A673 (cell line): Measurements from ENCODE around the gene SCYGR4. TPM values are rescaled to one million over a fixed set of nuclear protein-coding genes. Genes with fewer than 3 reads are reported as not detected.

Experiments used
- BruUV-seq: library from RNA; stranded (reverse); fragments of 400-500 nt; replicated peaks from 2 replicates; lab custom pipeline; 2021; lab: Mats Ljungman, UMichigan
- CTCF ChIA-PET: fragments of 300-600 bp; sonication (Branson Sonifier 250); formaldehyde crosslinking; loops from one replicate; lab custom pipeline; 2022; ENCODE audit warnings: antibody characterized with exemption; lab: Charles Lee
- POLR2A ChIA-PET: fragments of 300-600 bp; sonication (Branson Sonifier 250); formaldehyde crosslinking; loops from one replicate; lab custom pipeline; 2022; ENCODE audit warnings: antibody characterized with exemption; ENCODE audit not compliant: low non-redundant PET; lab: Charles Lee
- DNase-seq: peaks from one replicate; pipeline ENCODE4 v3.0.0-alpha.2; 2015; ENCODE audit warnings: low spot score
- H3K27ac ChIP-seq: fragments of 200-600 bp; sonication (generic); 2 replicates; pipeline ENCODE4 v1.5.1; 2016; ENCODE audit warnings: mixed run types, low read depth, mild to moderate bottlenecking, mixed read lengths, antibody characterized with exemption, low read length; ENCODE audit not compliant: poor library complexity, severe bottlenecking
- H3K27me3 ChIP-seq: fragments of 200-600 bp; sonication (generic); replicated peaks from 2 replicates; pipeline ENCODE4 v1.6.1; 2017; ENCODE audit warnings: mixed run types, low read depth, mild to moderate bottlenecking, mixed read lengths, antibody characterized with exemption, low read length; ENCODE audit not compliant: insufficient read depth, poor library complexity
- H3K36me3 ChIP-seq: fragments of 200-600 bp; sonication (generic); 2 replicates; pipeline ENCODE4 v1.6.1; 2016; ENCODE audit warnings: mixed run types, mild to moderate bottlenecking, mixed read lengths, antibody characterized with exemption, low read length; ENCODE audit not compliant: insufficient read depth, poor library complexity, severe bottlenecking
- H3K4me1 ChIP-seq: fragments of 200-600 bp; sonication (generic); 2 replicates; pipeline ENCODE4 v1.6.1; 2017; ENCODE audit warnings: mixed run types, mild to moderate bottlenecking, mixed read lengths, antibody characterized with exemption, low read length; ENCODE audit not compliant: insufficient read depth, poor library complexity, severe bottlenecking
- H3K4me3 ChIP-seq: fragments of 200-600 bp; sonication (generic); 2 replicates; pipeline ENCODE4 v1.5.1; 2016; ENCODE audit warnings: low read depth, mixed run types, mild to moderate bottlenecking, mixed read lengths, low read length; ENCODE audit not compliant: poor library complexity, severe bottlenecking
- H3K9me3 ChIP-seq: fragments of 200-600 bp; sonication (generic); 2 replicates; pipeline ENCODE4 v1.6.1; 2016; ENCODE audit warnings: mixed run types, low read depth, mild to moderate bottlenecking, mixed read lengths, antibody characterized with exemption, low read length; ENCODE audit not compliant: poor library complexity, severe bottlenecking
- EZH2 ChIP-seq: fragments of 200-600 bp; sonication (generic); IDR thresholded peaks from 2 replicates; pipeline ENCODE4 v1.6.1; 2017; ENCODE audit warnings: borderline replicate concordance, low read depth, mild to moderate bottlenecking, mixed read lengths, antibody characterized with exemption, low read length; ENCODE audit not compliant: poor library complexity, severe bottlenecking
- intact Hi-C: fragments of 100-400 bp; cut with micrococcal nuclease; formaldehyde crosslinking; loops from one replicate; pipeline ENCODE4 v1.10.0; 2022; ENCODE audit not compliant: unreplicated experiment
- total RNA-seq: library from RNA; stranded (reverse); gene quantifications from 2 replicates; pipeline ENCODE4 v1.2.3, GENCODE V29; 2021
- TF ChIP-seq, protein P1 (sequence below): fragments of 300-800, 200-600 bp; sonication (generic); conservative IDR thresholded peaks from 2 replicates; pipeline ENCODE4 v1.5.1; 2017; ENCODE audit warnings: low read depth, mild to moderate bottlenecking, antibody characterized with exemption, low read length, moderate library complexity, mixed read lengths

The SCYGR4 gene
- total RNA-seq, 1 experiment from 2014 or later: not detected

DNA sequence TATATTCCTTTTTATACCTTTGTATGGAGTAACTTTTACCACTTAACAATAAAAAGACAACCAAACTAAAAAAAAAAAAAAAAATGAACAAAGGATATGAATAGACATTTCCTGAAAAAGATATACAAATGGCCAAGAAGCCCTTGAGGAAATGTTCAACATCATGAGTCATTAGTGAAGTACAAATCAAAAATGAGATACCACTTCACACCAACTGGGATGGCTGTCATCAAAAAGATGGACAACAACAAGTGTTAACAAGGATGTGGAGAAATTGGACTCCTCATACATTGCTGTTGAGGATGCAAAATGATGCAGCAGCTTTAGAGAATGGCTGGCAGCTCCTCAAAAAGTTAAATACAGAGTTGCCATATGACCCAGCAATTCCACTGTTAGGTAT, 41.2 kb upstream of the SCYGR4 start:
- H3K9me3 ChIP-seq: no peaks in the 10 kb centered on the region
- no peak overlapping the region for H3K27ac ChIP-seq
- ChIA-PET CTCF (no interaction called here), POLR2A (no interaction called here)
- no peaks in the 10 kb centered on the region for H3K27me3 ChIP-seq
- no peaks in the 10 kb centered on the region for H3K4me1 ChIP-seq
- TF ChIP-seq, protein P1, sequence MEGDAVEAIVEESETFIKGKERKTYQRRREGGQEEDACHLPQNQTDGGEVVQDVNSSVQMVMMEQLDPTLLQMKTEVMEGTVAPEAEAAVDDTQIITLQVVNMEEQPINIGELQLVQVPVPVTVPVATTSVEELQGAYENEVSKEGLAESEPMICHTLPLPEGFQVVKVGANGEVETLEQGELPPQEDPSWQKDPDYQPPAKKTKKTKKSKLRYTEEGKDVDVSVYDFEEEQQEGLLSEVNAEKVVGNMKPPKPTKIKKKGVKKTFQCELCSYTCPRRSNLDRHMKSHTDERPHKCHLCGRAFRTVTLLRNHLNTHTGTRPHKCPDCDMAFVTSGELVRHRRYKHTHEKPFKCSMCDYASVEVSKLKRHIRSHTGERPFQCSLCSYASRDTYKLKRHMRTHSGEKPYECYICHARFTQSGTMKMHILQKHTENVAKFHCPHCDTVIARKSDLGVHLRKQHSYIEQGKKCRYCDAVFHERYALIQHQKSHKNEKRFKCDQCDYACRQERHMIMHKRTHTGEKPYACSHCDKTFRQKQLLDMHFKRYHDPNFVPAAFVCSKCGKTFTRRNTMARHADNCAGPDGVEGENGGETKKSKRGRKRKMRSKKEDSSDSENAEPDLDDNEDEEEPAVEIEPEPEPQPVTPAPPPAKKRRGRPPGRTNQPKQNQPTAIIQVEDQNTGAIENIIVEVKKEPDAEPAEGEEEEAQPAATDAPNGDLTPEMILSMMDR: no peak
- TF ChIP-seq EZH2: no peak
- H3K4me3 ChIP-seq: no peak overlapping the region
- H3K36me3 ChIP-seq: no peaks in the 10 kb centered on the region
- DNase-seq: no peak
- BruUV-seq: no TSS peak
- intact Hi-C loops: no loop called here

DNA sequence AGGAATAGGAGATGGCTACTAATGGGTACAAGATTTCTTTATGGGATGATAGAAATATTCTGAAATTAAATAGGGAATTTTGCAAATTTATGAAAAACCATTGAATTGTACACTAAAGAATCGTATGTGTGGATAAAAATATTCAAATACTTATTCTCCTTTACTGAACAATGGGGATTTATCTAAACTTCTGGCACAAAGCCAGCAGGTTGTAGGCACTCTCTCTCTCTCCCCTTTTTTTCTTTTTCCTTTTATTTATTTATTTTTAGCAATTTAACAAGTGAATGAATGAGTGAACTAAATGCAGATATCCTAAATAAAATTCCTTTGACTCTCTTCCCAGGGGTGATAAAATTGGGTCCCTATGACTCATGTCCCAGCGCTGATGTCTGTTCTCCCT, 40.5 kb upstream of the SCYGR4 start:
- no TSS peak for BruUV-seq
- intact Hi-C loops: no loop called here
- ChIA-PET POLR2A (no interaction called here), CTCF (no interaction called here)
- no peaks in the 10 kb centered on the region for H3K4me1 ChIP-seq
- H3K27me3 ChIP-seq: no peaks in the 10 kb centered on the region
- no peak overlapping the region for H3K27ac ChIP-seq
- H3K36me3 ChIP-seq: no peaks in the 10 kb centered on the region
- H3K4me3 ChIP-seq: no peak overlapping the region
- TF ChIP-seq, protein P1: no peak
- no peak for TF ChIP-seq EZH2
- no peaks in the 10 kb centered on the region for H3K9me3 ChIP-seq
- no peak for DNase-seq

- Histone ChIP-seq H3K36me3 (no peaks in the 10 kb centered on the region), H3K27me3 (no peaks in the 10 kb centered on the region), H3K4me1 (no peaks in the 10 kb centered on the region), H3K9me3 (peaks cover 4% of the 10 kb centered on the region), H3K27ac (no peak overlapping the region), H3K4me3 (no peak overlapping the region)
- no peak for TF ChIP-seq EZH2
- TF ChIP-seq, protein P1: no peak
- intact Hi-C loops: no loop called here
- no TSS peak for BruUV-seq
- ChIA-PET POLR2A (no interaction called here), CTCF (no interaction called here)
- no peak for DNase-seq
Measured at GRCh38 chr2:227577555-227577954, 39.7 kb upstream of the SCYGR4 start.
